ENCODE results near the gene MUC3A.
"Not testable (repeated sequence)": the region's sequence is repeated elsewhere in the genome, so short reads cannot be mapped to it uniquely, and the experiment has no call there.

GRCh38 chr7:100910443-100910842 is 38.9 kb upstream of the MUC3A start:
- TF ChIP-seq POLR2A, CTCF (IDR thresholded peaks at IDR 0.05): not testable (repeated sequence)
